Glutamatergic neuron (in vitro differentiated cells): ENCODE measurements around the gene SLC26A11. TPM values are rescaled to one million over a fixed set of nuclear protein-coding genes. Genes with fewer than 3 reads are reported as not detected.

Experiments
- DNase-seq: peaks from one replicate; pipeline ENCODE4 v3.0.0; 2022
- H3K27ac Mint-ChIP-seq: one replicate; pipeline ENCODE4 v1.8.0; 2020; ENCODE audit warnings: mild to moderate bottlenecking, mixed read lengths, inconsistent platforms; ENCODE audit not compliant: unreplicated experiment
- H3K27me3 Mint-ChIP-seq: one replicate; pipeline ENCODE4 v1.8.0; 2020; ENCODE audit warnings: mild to moderate bottlenecking, moderate library complexity, mixed read lengths, inconsistent platforms; ENCODE audit not compliant: unreplicated experiment
- H3K36me3 Mint-ChIP-seq: one replicate; pipeline ENCODE4 v1.8.0; 2020; ENCODE audit warnings: mild to moderate bottlenecking, mixed read lengths, inconsistent platforms; ENCODE audit not compliant: unreplicated experiment
- H3K4me1 Mint-ChIP-seq: one replicate; pipeline ENCODE4 v1.8.0; 2020; ENCODE audit warnings: mild to moderate bottlenecking, low read depth, mixed read lengths, inconsistent platforms; ENCODE audit not compliant: unreplicated experiment
- H3K4me3 Mint-ChIP-seq: one replicate; pipeline ENCODE4 v1.8.0; 2020; ENCODE audit warnings: mild to moderate bottlenecking, mixed read lengths, inconsistent platforms; ENCODE audit not compliant: unreplicated experiment
- H3K9me3 Mint-ChIP-seq: one replicate; pipeline ENCODE4 v1.8.0; 2020; ENCODE audit warnings: mild to moderate bottlenecking, moderate library complexity, mixed read lengths, inconsistent platforms; ENCODE audit not compliant: unreplicated experiment
- CTCF ChIP-seq: fragments of 200-600 bp; sonication (generic); IDR thresholded peaks from one replicate; pipeline ENCODE4 v1.5.0; 2021; ENCODE audit not compliant: partially characterized antibody, unreplicated experiment
- total RNA-seq: library from RNA; stranded (reverse); fragmentation: NEBNext Ultra II Directional; extraction: Animal tissue kit (Norgen Biotek cat#: 25700); gene quantifications from one replicate; pipeline ENCODE4 v1.2.1, GENCODE V29; 2021; ENCODE audit not compliant: unreplicated experiment

The SLC26A11 gene
- total RNA-seq, 1 donor from 2014 or later: 15.9 TPM

DNA sequence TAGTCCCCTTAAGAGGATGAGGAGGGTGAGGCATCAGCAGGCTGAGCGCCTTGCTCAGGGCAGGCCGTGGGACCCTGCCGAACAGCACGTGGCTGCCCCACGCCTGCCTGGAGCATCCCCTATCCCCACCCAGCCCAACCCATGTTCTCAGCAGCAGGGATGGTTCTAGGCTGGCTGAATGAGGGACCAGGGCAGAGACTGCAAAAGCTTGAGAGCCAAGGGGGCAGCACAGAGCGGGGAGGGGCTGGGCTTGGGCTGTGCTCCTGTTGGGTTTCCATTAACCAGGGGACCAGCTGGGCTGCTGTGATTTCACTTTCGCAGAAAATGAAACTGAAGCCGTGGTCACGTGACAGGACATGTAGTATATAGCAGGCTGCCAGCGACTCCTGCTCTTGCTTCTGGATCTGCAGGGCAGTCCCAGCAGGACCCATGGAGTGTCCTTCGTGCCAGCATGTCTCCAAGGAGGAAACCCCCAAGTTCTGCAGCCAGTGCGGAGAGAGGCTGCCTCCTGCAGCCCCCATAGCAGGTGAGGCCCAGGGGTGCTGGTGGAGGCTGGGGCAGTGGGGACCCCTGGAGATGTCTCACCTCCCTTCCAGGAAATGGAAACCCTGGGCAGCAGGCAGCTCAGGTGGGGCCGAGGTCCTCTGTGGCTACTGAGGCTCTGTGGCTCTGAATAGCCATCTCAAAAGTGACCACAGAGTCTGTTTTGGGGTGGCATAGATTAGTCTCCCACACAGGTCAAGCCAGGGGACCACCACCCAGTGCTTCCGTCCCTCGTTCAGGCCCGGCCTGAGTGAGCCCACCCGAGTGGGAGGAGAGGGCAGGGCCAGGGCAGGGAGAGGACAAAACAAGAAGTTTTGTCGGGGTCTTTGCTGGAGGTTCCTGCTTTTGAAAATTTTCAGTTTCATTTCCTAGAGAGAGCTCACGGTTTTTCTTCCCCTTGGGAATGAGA, 43.3 kb downstream of the SLC26A11 start:
- Mint-ChIP-seq H3K36me3 (no peaks in the 10 kb centered on the region), H3K27me3 (peaks cover 4% of the 10 kb centered on the region), H3K27ac (peak overlapping the region; percentile 33), H3K4me1 (peaks cover 19% of the 10 kb centered on the region), H3K4me3 (no peak overlapping the region), H3K9me3 (peaks cover 14% of the 10 kb centered on the region)
- TF ChIP-seq CTCF: no peak
- DNase-seq: peak; percentile 62

DNA sequence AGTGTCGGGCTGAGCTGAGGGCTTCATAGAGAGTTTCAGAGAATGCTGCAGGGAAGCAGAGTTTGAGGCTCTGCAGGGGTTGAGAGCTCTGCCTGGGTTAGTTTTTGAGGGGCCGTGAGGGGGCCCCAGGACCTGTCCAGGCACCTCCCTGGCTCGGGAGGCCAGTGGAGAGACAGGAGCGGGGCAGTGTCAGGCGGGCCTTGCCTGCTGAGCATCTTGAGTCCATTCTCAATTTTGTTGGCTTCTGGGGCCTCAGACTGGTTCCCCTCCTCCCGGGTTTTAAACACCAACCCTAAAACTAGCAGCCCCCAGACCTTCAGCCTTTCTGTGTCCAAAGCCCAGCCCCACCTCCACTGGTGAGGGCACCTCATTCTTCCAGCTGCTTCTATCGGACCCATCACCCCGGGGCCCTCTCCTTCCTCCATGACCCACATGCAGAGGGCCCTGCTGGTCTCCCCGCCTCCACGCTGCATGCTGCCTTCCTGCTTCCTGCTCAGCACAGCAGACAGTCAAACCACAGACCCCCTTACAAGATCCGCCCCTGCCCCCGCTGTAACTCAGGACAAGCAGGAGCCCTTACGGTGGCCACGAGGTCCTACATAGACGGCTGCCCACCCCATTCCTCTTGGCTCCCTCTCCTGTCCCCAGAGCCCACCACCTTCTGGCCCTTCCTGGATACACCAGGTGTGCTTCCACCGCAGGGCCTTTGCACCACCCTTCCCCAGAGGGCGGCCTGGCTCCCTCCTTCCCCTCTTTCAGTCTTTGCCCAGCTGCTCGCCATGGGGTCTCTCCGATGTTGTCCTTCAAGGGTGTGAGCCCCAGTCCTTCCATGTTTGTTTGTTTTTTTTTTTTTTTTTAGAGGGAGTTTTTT, 44.2 kb downstream of the SLC26A11 start:
- Mint-ChIP-seq H3K9me3 (peaks cover 8% of the 10 kb centered on the region), H3K4me1 (peaks cover 14% of the 10 kb centered on the region), H3K27ac (no peak overlapping the region), H3K27me3 (peaks cover 4% of the 10 kb centered on the region), H3K36me3 (no peaks in the 10 kb centered on the region), H3K4me3 (no peak overlapping the region)
- no peak for TF ChIP-seq CTCF
- DNase-seq: no peak

- no peak overlapping the region for H3K27ac Mint-ChIP-seq
- peaks cover 4% of the 10 kb centered on the region for H3K9me3 Mint-ChIP-seq
Measured at GRCh38 chr17:80265205-80266068, 45.2 kb downstream of the SLC26A11 start.

GRCh38 chr17:80267391-80267790, 47.2 kb downstream of the SLC26A11 start:
- H3K27me3 Mint-ChIP-seq: peaks cover 4% of the 10 kb centered on the region
- H3K9me3 Mint-ChIP-seq: peaks cover 4% of the 10 kb centered on the region
- no peak for TF ChIP-seq CTCF
- H3K27ac Mint-ChIP-seq: no peak overlapping the region
- no peaks in the 10 kb centered on the region for H3K36me3 Mint-ChIP-seq
- H3K4me1 Mint-ChIP-seq: peaks cover 8% of the 10 kb centered on the region
- H3K4me3 Mint-ChIP-seq: no peak overlapping the region
- DNase-seq: no peak

More at GRCh38 chr17:80265205-80266068, 45.2 kb downstream of the SLC26A11 start:
- H3K4me1 Mint-ChIP-seq: peaks cover 14% of the 10 kb centered on the region
- no peak overlapping the region for H3K4me3 Mint-ChIP-seq
- no peaks in the 10 kb centered on the region for H3K36me3 Mint-ChIP-seq
- DNase-seq: no peak
- TF ChIP-seq CTCF: no peak
- H3K27me3 Mint-ChIP-seq: peaks cover 7% of the 10 kb centered on the region
